HPDE6-E6E7 (cell line): ENCODE data around the gene MC1R.
A peak's percentile ranks its signal among the peaks of the same experiment; 100 is the strongest.

Experiments
- DNase-seq: peaks from one replicate; pipeline ENCODE4 v3.0.0; 2011; ENCODE audit warnings: missing footprints; ENCODE audit errors: extremely low spot score

The MC1R gene

DNA sequence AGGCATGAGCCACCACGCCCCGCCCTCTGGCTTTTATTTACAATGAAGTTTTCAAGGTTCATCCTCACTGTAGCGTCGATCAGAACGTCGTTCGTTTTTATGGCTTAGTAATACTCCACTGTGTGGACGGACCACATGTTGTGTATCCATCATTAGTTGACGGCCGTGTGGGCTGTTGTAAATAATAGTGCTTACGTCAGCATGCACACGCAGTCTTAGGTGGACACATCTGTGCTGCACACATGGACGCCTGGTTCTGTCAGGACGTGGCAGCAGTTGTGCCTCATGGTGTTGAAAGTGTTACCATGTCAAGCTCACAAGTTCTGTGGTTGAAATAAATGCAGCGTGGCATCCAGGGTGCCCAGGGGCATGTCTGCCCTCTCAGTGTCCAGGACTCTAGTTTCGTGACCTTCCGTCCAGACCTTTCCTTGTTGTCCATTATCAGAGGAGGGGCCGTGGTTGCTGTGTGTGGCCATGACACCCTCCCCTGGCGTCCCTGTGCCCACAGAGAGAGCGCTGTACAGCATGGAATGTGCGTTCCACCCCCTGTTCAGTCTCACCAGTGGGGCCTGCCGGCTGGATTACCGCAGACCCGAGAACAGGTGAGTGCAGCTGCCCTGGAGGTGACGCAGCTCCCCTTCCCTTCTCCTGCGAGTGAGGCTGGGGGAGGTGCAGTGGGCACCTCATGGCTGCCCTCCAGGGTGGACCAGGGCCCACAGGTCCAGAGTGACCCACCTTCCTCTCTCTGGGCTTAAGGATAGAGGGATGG lies 23.0 kb upstream of the MC1R start:
- DNase-seq: no peak

DNA sequence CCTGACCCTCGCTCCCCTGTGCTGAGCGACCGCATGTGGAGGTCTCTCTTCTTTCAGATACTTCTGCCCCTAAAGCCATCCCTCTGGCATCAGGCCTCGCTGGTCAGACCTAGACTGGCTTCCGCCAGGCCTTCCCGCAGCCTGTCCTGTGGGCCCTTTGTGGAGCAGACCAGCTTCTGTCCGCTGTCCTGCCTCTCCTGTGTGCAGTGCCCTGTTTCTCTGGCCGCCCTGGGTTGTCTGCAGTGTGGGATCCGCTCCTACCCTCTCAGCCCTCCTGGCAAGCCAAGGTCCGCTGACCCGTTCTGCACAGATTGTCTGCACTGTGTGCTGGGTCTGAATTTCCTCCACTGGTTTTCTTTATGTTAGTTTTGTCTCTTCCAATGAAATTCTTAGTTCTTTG lies 21.5 kb upstream of the MC1R start:
- no peak for DNase-seq

DNA sequence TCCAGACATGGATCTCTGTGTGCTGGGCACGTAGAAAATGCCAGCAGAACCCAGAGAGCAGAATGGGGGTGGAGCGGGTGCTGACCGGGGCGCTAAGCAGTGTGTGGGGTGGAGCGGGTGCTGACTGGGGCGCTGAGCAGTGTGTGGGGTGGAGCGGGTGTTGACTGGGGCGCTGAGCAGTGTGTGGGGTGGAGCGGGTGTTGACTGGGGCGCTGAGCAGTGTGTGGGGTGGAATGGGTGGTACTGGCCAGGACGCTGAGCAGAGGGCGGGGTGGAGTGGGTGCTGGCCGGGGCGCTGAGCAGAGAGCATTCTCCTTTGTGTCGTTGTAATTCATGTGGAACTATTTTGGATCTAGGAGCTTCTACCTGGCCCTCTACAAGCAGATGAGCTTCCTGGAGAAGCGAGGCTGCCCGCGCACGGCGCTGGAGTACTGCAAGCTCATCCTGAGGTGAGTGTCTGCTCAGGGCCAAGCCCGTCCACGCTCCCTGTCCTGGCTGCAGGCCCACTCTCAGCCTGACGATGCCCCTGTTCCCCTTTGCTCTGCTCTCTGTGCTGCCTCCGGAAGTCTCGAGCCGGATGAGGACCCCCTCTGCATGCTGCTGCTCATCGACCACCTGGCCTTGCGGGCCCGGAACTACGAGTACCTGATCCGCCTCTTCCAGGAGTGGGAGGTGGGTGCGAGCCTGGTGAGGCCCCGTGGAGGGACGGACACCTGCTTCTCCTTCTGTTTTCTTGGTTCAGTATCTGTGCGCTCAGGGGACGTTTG lies 20.3 kb upstream of the MC1R start:
- no peak for DNase-seq

DNA sequence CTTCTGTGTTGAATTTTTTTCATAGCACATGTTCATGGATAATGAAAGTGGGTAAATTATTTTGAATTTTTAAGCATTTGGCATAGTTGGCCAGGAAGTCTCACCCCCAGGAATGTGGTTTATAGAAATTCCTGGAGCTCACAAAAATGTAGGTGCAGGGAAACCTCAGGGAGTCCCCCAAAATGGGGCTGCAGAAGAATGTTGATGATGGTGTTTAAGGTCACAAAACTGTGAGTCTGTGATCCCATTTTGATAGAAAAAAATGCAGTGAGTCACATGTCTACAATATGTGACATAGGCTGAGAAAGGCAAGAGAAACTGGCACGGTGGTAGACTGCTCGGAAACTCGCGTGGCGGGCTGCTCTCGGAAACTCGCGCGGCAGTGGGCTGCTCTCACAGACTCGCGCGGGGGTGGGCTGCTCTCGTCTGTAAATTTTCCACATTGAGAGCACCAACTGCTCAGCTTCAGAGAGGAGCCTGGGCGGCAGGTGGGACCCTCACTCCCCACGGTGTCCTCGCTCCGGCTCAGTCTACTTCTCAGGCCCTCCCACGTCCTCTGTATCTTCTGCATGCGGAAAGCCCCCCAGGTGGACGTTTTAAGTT lies 18.7 kb upstream of the MC1R start:
- DNase-seq: no peak

DNA sequence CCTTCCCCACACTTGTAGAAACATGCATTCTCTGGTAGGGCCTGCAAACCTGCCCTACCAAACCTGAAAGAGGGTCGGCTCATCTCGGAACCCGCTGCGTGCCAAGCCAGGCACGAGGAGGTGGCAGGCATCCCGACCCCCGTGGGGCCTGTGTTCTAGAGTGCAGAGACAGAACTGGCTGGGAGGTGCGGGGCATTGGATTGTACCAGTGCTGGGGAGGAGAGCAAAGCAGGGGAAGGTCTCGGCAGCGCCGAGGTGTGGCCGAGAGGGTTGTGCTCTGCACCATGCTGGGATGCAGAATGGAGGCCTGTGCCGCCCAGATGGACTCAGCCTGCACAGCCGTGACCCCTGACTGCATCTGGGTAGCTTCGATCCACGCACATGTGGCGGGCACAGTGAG lies 17.8 kb upstream of the MC1R start:
- no peak for DNase-seq

DNA sequence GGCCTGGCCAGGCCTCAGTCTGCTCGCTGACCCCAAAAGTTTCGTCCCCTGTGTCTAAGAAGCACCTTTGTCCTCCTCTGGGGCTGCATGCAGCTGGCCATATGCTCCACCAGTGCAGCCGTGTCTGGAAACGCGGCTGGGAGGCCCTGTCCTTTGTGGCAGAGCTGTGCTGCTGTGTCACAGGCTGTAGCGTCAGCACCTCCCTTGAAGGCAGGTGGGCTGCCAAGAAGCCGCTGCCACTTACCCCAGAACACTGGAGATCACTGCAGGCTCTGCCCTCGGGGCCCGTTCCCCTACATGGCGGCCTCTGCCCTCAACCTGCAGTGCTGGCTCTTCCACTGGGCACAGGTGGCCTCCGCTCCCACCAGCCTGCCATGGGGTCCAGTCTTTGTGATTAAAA lies 15.7 kb upstream of the MC1R start:
- DNase-seq: no peak

DNA sequence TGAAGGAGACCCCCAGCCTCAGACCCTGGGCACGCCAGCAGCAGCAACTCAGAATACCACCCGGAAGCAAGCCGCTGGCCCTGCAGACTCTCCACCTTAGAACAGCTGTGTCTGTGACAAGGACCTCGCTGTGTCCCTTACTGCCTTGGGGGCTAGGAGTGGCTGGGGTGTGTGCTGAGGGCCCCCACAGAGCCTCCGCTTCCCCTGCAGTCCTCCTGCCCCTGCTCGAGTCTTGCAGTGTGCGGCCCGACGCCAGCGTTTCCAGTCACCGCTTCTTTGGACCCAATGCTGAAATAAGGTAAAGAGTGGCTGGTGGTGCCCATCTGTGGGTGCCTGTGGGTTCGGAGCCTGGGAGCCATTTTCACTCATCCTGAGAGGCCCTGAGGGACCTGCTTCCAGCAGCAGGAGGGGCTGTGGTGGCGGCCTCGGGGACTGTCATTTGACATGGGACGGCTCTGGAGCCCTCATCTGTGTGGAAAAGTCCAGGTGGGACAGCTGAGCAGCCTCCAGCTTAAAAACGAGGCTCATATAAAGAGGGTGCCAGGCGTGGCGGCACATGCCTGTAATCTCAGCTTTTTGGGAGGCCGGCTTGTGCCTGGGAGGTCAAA lies 14.7 kb upstream of the MC1R start:
- no peak for DNase-seq

DNA sequence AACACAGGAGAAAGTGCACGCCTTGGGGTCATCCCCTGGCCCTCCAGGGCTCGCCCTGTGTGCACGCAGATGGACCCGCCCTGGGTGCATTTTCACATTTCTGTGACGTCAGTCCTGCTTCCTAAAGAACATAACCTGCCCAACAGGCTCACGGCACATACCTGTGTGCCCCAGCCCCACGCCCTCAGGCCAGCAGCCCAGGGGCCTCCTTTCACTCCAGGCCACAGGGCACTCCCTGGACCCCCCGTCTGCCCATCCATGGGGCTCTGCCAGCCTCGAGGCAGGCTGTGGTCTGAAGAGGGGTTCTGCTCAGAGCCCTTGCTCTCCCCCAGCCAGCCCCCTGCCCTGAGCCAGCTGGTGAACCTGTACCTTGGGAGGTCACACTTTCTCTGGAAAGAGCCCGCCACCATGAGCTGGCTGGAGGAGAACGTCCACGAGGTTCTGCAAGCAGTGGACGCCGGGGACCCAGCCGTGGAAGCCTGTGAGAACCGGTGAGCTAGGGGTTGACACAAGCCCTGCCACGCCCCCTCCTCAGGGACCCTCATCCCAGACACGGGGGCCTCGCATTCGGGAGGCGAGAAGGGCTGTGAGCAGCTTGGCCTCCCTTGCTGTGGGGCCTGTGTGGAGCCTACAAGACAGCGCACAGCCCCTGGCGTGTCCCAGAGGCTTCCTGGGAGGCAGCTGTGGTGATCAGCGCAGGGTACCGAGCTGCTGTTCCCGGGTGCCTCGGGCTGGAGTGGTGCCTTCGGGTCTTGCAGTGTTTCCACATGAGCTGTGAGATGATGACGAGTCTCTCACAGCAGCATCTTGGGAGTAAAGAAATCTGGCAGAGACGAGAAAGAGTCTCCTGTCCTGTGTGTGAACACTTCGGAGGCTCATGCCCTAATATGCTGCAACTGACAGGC lies 13.8 kb upstream of the MC1R start:
- no peak for DNase-seq

DNA sequence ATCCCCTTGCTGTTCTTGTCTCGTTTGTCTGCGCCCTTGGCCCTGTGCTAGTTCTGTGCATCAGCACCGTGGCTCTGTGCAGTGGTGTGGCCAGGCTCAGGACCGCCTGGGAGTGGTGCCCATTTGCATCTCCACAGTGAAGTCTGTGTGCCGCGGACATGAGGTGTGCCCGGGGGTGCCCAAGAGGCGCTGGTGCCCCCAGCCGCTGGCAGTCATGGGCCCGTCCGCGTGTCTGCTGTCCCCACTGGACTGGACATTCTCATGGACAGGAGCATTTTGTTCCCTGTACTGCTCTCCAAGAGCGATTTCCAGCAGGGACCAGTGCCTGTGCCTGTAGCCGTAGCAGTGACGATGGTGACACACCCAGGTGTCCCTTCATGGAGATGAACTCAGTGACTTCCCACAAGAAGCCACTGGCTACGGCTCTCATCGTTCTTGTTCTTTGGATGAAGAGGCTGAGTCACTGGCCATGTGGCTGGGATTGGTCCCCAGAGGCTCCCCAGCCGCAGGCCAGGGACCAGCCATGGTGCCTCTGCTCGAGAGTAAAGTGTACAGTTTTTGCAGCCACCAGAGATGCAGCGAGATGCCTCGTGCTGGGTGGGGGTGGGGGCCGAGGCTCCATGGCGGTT lies 13.0 kb upstream of the MC1R start:
- no peak for DNase-seq

DNA sequence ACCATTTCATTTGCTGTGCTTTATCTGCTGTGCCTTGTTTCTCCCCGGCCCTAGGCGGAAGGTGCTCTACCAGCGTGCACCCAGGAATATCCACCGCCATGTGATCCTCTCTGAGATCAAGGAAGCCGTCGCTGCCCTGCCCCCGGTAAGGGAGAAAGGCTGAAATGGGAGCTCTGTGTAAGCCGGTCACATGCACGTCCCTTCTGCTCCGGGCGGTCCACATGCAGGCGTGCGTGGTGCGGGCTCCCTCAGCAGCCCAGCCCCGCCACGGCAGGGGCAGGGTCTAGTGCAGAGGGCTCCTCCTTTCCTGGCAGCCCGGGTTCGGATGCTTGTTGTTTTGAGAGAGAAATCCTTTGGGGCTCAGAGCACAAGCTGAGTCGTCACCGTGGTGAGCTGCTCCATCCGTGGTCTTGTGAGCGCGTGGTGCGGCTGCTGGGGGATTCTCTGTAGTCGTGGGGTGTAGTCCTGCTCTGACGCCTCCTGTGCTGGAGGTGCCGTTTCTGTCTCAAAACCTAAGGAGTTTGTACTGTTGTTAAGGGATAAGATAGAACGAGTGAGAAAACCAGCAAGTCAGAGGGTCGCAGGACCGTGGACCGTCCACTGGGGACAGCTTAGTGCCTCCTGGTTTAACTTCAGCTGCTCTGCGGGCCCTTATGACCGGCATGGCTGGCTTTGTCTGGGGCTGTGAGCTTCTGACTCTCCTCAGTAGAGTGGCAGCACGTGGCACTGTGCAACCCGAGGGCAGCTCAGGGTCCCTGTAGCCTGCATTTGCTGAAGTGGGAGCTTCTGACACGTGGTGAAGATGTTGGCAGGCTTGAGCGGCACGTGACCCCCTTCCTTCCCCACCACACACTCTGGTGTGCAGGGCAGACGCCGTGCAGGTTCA lies 12.3 kb upstream of the MC1R start:
- no peak for DNase-seq

DNA sequence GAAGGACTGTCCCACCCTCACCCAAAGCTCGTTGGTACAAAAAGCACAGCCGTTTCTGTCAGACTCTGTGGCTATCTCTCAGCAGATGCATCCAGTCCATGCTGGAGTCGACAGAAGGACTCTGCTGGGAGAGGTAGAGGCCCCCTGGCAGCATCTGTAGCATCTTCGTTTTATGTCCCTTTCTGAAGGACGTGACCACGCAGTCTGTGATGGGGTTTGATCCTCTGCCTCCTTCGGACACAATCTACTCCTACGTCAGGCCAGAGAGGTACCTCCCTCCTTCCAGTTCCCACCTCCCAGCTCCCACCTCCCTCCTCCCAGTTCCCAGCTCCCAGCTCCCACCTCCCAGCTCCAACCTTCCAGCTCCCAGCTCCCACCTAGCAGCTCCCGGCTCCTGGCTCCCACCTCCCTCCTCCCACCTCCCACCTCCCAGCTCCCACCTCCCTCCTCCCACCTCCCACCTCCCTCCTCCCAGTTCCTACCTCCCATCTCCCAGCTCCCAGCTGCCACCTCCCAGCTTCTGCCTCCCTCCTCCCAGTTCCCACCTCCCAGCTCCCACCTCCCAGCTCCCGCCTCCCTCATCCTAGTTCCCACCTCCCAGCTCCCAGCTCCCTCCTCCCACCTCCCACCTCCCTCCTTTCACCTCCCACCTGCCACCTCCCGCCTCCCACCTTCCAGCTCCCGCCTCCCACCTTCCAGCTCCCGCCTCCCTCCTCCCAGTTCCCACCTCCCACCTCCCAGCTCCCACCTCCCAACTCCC lies 11.4 kb upstream of the MC1R start:
- DNase-seq: no peak

DNA sequence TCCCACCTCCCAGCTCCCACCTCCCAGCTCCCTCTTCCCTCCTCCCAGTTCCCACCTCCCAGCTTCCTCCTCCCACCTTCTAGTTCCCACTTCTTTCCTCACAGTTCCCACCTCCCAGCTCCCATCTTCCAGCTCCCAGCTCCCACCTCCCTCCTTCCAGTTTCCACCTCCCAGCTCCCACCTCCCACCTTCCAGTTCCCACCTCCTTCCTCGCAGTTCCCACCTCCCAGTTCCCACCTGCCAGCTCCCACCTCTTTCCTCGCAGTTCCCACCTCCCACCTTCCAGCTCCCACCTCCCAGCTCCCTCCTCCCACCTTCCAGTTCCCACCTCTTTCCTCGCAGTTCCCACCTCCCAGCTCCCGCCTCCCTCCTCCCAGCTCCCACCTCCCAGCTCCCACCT lies 10.4 kb upstream of the MC1R start:
- DNase-seq: no peak

DNA sequence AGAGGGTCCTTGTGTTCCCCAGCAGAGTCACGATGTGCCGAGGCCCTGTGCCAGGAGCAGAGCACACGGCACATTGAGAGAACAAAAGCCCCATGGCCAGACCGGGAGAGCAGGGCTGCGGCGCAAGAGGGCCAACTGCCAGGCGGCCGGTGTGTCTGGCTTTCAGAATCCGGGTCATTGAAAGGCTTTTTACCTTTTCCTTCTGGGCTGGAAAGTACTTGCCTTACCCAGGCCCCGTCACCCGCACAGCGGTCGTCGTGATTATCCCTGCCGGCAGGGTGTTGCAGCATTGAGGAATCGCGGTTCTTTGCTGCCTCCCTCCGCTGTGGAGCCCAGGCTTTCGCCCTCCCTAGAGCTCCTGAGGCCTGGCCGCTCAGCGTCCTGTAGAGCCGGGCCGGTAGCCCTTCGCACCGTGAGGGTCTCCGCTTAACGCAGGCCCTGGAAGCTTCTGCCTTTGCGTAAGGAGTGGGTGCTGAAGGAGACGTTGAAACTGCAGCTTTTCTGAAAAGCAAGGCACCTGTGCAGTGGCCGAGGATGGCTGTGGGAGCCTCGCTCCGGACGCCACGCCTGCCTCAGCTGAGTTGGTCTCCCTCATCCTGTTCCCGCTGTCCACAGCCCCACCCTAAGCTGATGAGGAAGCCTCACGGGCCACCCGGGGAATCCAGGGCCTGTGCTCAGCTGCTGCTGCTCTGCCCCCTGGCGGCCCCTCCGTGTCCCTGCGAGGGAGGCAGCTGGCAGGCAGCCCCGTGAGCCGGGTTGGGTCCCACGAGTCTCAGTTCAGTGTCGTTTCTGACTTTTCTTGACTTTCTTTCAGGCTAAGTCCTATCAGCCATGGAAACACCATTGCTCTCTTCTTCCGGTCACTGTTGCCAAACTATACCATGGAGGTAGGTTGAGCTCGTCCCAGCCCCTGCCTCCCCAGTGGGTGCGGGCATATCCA lies 8.6 kb upstream of the MC1R start:
- peak; percentile 84 for DNase-seq

DNA sequence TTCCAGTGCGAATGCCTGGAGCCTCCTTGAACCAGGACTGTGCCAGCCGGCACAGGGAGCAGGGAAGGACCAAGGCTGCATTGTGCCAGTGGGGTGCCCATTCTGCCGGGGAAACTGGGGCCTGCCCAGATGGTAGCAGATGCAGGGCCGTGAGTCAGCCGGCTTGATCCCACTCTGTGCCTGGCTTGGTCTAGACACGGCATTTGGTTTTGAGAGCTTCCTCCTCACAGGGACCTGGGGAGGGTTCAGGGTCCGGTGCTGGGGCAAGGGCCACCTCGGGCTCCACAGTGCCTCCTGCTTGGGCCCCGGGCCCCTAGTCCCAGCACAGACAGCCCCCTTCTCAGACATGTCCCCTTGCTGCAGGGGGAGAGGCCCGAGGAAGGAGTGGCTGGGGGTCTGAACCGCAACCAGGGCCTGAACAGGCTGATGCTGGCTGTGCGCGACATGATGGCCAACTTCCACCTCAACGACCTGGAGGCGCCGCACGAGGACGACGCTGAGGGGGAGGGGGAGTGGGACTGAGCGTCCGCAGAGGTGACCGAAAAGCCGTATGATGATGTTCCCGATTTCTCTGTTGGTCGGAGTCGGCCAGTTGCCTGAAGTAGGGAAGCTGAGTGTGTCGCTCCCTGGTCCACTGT lies 7.8 kb upstream of the MC1R start:
- DNase-seq: no peak

DNA sequence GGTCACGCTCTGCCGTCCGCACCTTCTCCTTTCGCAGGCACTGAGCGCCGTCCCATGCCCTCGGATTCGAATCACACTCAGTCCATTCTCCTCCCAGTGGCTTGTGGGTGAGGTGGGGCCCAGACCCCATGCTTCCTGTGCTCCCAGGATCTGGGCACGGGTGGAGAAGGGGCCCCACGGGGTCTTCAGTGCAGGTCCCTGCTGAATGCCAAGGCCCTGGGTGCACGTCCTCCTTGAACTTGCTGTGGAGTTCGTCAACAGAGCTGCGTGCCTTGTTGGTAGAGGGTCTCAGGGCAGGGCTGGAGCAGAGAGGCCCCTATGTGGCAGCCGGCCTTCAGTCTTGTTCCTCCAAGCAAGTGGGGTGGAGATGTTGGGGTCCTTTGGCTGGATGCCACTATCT lies 7.3 kb upstream of the MC1R start:
- DNase-seq: no peak

DNA sequence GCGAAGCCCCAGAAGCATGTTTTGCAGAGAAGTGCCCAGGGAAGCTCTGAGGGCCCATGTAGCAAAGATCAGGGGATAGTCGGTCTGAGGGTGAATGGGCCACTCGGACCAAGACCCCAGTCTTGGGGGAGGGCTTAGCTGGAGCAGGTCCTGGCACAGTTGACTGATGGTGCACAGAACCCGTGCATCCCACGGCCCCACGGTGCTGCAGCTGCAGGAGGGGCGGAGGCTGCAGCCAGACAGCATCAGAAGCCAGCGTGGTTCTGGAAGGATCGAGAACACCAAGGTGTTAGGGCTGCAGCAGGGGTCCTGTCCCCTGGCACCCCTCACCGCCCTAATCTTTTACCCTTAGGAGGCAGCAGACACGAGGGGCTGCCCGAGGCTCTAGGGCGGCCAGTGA lies 6.5 kb upstream of the MC1R start:
- DNase-seq: no peak

DNA sequence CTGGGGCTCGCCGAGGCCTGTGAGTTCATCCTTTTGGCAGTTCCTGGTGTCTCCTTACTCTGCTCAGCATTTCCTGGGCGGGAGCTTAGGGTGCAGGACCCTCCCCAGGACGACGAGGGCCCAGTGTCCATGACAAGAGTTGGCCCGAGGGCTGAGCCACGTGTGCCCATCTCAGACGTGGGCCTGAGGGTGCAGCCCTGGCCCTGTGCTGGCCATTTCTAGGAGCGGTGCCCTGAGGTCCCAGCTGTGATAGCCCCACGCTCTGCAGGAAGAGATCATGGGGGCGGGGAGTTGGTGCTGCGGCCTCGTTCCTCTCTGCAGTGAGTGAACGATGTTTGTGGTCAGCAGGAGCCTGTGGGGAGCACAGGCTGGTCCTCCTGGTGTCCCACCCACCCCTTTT lies 6.0 kb upstream of the MC1R start:
- DNase-seq: no peak
